GM23338 (cell line): ENCODE results near the gene TNF.

ENCODE experiments used
- CREB1 ChIP-seq: fragments of 250-450 bp; sonication (Bioruptor Pico); IDR thresholded peaks from 2 replicates; pipeline ENCODE4 v1.5.0; 2020; ENCODE audit warnings: low read depth, mild to moderate bottlenecking, moderate library complexity
- EZH2 ChIP-seq: fragments of 200-600 bp; sonication (generic); IDR thresholded peaks from one replicate; pipeline ENCODE4 v1.8.0; 2017; ENCODE audit warnings: antibody characterized with exemption, mild to moderate bottlenecking, low read depth; ENCODE audit not compliant: unreplicated experiment
- EZH2phosphoT487 ChIP-seq: fragments of 200-600 bp; sonication (generic); IDR thresholded peaks from one replicate; pipeline ENCODE4 v1.8.1; 2018; ENCODE audit warnings: antibody characterized with exemption; ENCODE audit not compliant: unreplicated experiment
- JUNB ChIP-seq: IDR thresholded peaks from one replicate; pipeline ENCODE4 v1.6.1; 2016; ENCODE audit warnings: antibody characterized with exemption; ENCODE audit not compliant: unreplicated experiment
- NANOG ChIP-seq: IDR thresholded peaks from 2 replicates; pipeline ENCODE4 v1.6.1; 2016; ENCODE audit warnings: antibody characterized with exemption, borderline replicate concordance
- POLR2AphosphoS5 ChIP-seq: IDR thresholded peaks from 2 replicates; pipeline ENCODE4 v1.6.1; 2016; ENCODE audit warnings: antibody characterized with exemption, low read depth
- STAT1 ChIP-seq: IDR thresholded peaks from one replicate; pipeline ENCODE4 v1.6.1; 2016; ENCODE audit warnings: antibody characterized with exemption; ENCODE audit not compliant: unreplicated experiment
- ZNF114 ChIP-seq: fragments of 250-450 bp; sonication (Bioruptor Pico); IDR thresholded peaks from 2 replicates; pipeline ENCODE4 v1.5.0; 2020; ENCODE audit warnings: mild to moderate bottlenecking, moderate library complexity
- TF ChIP-seq, protein P1 (sequence below), 2 experiments: fragments of 200-600 bp in 1 of 2; sonication (generic) in 1 of 2; conservative IDR thresholded peaks; 2 replicates each; pipeline versions ENCODE4 v1.5.1 to v1.6.1; 2016 to 2017; ENCODE audit warnings: antibody characterized with exemption in 2 of 2, low read depth in 2 of 2, mild to moderate bottlenecking in 2 of 2, moderate library complexity in 1 of 2
- TF ChIP-seq, protein P2 (sequence below): IDR thresholded peaks from 2 replicates; pipeline ENCODE4 v1.6.1; 2016; ENCODE audit warnings: antibody characterized with exemption
- TF ChIP-seq, protein P3 (sequence below): IDR thresholded peaks from one replicate; pipeline ENCODE4 v1.6.1; 2018; ENCODE audit warnings: antibody characterized with exemption; ENCODE audit not compliant: unreplicated experiment

DNA sequence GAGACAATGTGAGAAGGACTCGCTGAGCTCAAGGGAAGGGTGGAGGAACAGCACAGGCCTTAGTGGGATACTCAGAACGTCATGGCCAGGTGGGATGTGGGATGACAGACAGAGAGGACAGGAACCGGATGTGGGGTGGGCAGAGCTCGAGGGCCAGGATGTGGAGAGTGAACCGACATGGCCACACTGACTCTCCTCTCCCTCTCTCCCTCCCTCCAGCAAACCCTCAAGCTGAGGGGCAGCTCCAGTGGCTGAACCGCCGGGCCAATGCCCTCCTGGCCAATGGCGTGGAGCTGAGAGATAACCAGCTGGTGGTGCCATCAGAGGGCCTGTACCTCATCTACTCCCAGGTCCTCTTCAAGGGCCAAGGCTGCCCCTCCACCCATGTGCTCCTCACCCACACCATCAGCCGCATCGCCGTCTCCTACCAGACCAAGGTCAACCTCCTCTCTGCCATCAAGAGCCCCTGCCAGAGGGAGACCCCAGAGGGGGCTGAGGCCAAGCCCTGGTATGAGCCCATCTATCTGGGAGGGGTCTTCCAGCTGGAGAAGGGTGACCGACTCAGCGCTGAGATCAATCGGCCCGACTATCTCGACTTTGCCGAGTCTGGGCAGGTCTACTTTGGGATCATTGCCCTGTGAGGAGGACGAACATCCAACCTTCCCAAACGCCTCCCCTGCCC lies 1.7 kb downstream of the TNF start:
- TF ChIP-seq EZH2phosphoT487 = no peak
- TF ChIP-seq EZH2 = no peak
- TF ChIP-seq, protein P1, sequence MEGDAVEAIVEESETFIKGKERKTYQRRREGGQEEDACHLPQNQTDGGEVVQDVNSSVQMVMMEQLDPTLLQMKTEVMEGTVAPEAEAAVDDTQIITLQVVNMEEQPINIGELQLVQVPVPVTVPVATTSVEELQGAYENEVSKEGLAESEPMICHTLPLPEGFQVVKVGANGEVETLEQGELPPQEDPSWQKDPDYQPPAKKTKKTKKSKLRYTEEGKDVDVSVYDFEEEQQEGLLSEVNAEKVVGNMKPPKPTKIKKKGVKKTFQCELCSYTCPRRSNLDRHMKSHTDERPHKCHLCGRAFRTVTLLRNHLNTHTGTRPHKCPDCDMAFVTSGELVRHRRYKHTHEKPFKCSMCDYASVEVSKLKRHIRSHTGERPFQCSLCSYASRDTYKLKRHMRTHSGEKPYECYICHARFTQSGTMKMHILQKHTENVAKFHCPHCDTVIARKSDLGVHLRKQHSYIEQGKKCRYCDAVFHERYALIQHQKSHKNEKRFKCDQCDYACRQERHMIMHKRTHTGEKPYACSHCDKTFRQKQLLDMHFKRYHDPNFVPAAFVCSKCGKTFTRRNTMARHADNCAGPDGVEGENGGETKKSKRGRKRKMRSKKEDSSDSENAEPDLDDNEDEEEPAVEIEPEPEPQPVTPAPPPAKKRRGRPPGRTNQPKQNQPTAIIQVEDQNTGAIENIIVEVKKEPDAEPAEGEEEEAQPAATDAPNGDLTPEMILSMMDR (conservative IDR thresholded peaks at IDR 0.05; ENCODE audit: low read depth in 2 of 2) = no peak
- TF ChIP-seq, protein P2, sequence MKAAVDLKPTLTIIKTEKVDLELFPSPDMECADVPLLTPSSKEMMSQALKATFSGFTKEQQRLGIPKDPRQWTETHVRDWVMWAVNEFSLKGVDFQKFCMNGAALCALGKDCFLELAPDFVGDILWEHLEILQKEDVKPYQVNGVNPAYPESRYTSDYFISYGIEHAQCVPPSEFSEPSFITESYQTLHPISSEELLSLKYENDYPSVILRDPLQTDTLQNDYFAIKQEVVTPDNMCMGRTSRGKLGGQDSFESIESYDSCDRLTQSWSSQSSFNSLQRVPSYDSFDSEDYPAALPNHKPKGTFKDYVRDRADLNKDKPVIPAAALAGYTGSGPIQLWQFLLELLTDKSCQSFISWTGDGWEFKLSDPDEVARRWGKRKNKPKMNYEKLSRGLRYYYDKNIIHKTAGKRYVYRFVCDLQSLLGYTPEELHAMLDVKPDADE = no peak
- TF ChIP-seq JUNB = no peak
- TF ChIP-seq, protein P3, sequence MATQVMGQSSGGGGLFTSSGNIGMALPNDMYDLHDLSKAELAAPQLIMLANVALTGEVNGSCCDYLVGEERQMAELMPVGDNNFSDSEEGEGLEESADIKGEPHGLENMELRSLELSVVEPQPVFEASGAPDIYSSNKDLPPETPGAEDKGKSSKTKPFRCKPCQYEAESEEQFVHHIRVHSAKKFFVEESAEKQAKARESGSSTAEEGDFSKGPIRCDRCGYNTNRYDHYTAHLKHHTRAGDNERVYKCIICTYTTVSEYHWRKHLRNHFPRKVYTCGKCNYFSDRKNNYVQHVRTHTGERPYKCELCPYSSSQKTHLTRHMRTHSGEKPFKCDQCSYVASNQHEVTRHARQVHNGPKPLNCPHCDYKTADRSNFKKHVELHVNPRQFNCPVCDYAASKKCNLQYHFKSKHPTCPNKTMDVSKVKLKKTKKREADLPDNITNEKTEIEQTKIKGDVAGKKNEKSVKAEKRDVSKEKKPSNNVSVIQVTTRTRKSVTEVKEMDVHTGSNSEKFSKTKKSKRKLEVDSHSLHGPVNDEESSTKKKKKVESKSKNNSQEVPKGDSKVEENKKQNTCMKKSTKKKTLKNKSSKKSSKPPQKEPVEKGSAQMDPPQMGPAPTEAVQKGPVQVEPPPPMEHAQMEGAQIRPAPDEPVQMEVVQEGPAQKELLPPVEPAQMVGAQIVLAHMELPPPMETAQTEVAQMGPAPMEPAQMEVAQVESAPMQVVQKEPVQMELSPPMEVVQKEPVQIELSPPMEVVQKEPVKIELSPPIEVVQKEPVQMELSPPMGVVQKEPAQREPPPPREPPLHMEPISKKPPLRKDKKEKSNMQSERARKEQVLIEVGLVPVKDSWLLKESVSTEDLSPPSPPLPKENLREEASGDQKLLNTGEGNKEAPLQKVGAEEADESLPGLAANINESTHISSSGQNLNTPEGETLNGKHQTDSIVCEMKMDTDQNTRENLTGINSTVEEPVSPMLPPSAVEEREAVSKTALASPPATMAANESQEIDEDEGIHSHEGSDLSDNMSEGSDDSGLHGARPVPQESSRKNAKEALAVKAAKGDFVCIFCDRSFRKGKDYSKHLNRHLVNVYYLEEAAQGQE = no peak
- no peak for TF ChIP-seq POLR2AphosphoS5
- no peak for TF ChIP-seq ZNF114 (CRISPR knock-in tag)
- no peak for TF ChIP-seq STAT1
- no peak for TF ChIP-seq CREB1 (CRISPR knock-in tag)
- no peak for TF ChIP-seq NANOG
